Measurements from ENCODE around the gene HILPDA. TPM values are rescaled to one million over a fixed set of nuclear protein-coding genes. Genes with fewer than 3 reads are reported as not detected.

HILPDA gene
- total and polyA plus RNA-seq, 9 of the 15 experiments (the other 6 are each of a cell fraction or from before 2014, with no cell fraction given) = 8.3 to 71.8 (median 23.5) TPM

GRCh38 chr7:128410451-128410753, 45.3 kb upstream of the HILPDA start (continued):
- TF ChIP-seq HBP1 (CRISPR knock-in tag; IDR thresholded peaks at IDR 0.05) (no peak), SIN3A (IDR thresholded peaks at IDR 0.05; ENCODE audit: borderline replicate concordance in 2 of 2, control insufficient read depth in 1 of 2, low read depth in 2 of 2, low read length in 2 of 2) (no peak; a peak in 1 of 4 replicates), ZNF512 (tag; IDR thresholded peaks at IDR 0.05) (peak; percentile 48; the same call in 1 of the 2 replicates), POLR2G (IDR thresholded peaks at IDR 0.05; ENCODE audit: low read depth, low read length) (no peak), SMARCA4 (IDR thresholded peaks at IDR 0.05) (no peak), ZFP36 (IDR thresholded peaks at IDR 0.05; ENCODE audit: low read depth, low read length, partially characterized antibody) (no peak), FOXP1 (CRISPR knock-in tag; IDR thresholded peaks at IDR 0.05) (no peak), MIER1 (IDR thresholded peaks at IDR 0.05; ENCODE audit: low read depth) (no peak), SMARCC2 (IDR thresholded peaks at IDR 0.05; ENCODE audit: low read depth) (no peak), FOXJ2 (tag; IDR thresholded peaks at IDR 0.05) (no peak), ZNF511 (CRISPR knock-in tag; IDR thresholded peaks at IDR 0.05) (no peak), ZFPM2 (CRISPR knock-in tag; IDR thresholded peaks at IDR 0.05) (no peak), ZNF766 (CRISPR knock-in tag; conservative IDR thresholded peaks at IDR 0.05) (no peak), PRPF4 (IDR thresholded peaks at IDR 0.05; ENCODE audit: insufficient read depth, low read depth, low read length, poor library complexity, severe bottlenecking) (no peak), ZNF3 (CRISPR knock-in tag; IDR thresholded peaks at IDR 0.05) (no peak), HEY1 (CRISPR knock-in tag; IDR thresholded peaks at IDR 0.05; ENCODE audit: borderline replicate concordance) (no peak)

Data from K562 (cell line).